Keratinocyte (primary cell): ENCODE measurements around the gene MRGPRX3. TPM values are rescaled to one million over a fixed set of nuclear protein-coding genes. Genes with fewer than 3 reads are reported as not detected.

ENCODE experiments used
- DNase-seq: peaks from one replicate; pipeline ENCODE4 v3.0.0-alpha.2; 2011; ENCODE audit warnings: low read depth, missing footprints, low spot score
- FAIRE-seq: peaks from 2 replicates; lab custom pipeline; 2011; peaks lifted over from hg19 to GRCh38; lab: Jason Lieb, UNC
- H2AFZ ChIP-seq: 2 replicates; pipeline ENCODE4 v1.6.0; 2012; ENCODE audit warnings: low read length, control low read depth, inconsistent platforms; ENCODE audit not compliant: control insufficient read depth
- H3K27ac ChIP-seq: 2 replicates; pipeline ENCODE4 v1.5.1; 2011; ENCODE audit warnings: low read length; ENCODE audit not compliant: control insufficient read depth, insufficient read depth
- H3K27me3 ChIP-seq: 3 replicates; pipeline ENCODE4 v1.6.0; 2011; ENCODE audit warnings: low read length; ENCODE audit not compliant: control insufficient read depth, insufficient read depth; ENCODE audit errors: extremely low read depth
- H3K36me3 ChIP-seq, 2 experiments: 2 replicates in 1 of 2; 3 replicates in 1 of 2; pipeline ENCODE4 v1.5.1; 2011; ENCODE audit warnings: low read length in 2 of 2, mild to moderate bottlenecking in 1 of 2; ENCODE audit not compliant: control insufficient read depth in 2 of 2, insufficient read depth in 2 of 2; ENCODE audit errors: extremely low read depth in 1 of 2
- H3K4me1 ChIP-seq: 3 replicates; pipeline ENCODE4 v1.5.1; 2011; ENCODE audit warnings: low read length; ENCODE audit not compliant: control insufficient read depth, insufficient read depth; ENCODE audit errors: extremely low read depth
- H3K4me2 ChIP-seq: 3 replicates; pipeline ENCODE4 v1.6.0; 2011; ENCODE audit warnings: low read depth, low read length; ENCODE audit not compliant: control insufficient read depth, insufficient read depth; ENCODE audit errors: extremely low read depth
- H3K4me3 ChIP-seq, 3 experiments: fragments of 200-600 bp in 1 of 3; sonication (generic) in 1 of 3; 2 replicates in 2 of 3; 3 replicates in 1 of 3; pipeline ENCODE4 v1.5.1; 2011 to 2016; ENCODE audit warnings: low read length in 3 of 3, mild to moderate bottlenecking in 3 of 3, control low read depth in 2 of 3, inconsistent platforms in 1 of 3, low read depth in 1 of 3, mixed read lengths in 1 of 3, mixed run types in 1 of 3, moderate library complexity in 1 of 3; ENCODE audit not compliant: control insufficient read depth in 2 of 3, insufficient read depth in 2 of 3; ENCODE audit errors: extremely low read depth in 1 of 3
- H3K79me2 ChIP-seq: 2 replicates; pipeline ENCODE4 v1.6.0; 2012; ENCODE audit warnings: low read length; ENCODE audit not compliant: control insufficient read depth, insufficient read depth
- H3K9ac ChIP-seq: 3 replicates; pipeline ENCODE4 v1.6.0; 2011; ENCODE audit warnings: low read length; ENCODE audit not compliant: control insufficient read depth, insufficient read depth; ENCODE audit errors: extremely low read depth
- H3K9me1 ChIP-seq: 3 replicates; pipeline ENCODE4 v1.6.0; 2011; ENCODE audit warnings: low read length; ENCODE audit not compliant: control insufficient read depth, insufficient read depth; ENCODE audit errors: extremely low read depth
- H3K9me3 ChIP-seq: 2 replicates; pipeline ENCODE4 v1.5.1; 2012; ENCODE audit warnings: low read depth, low read length; ENCODE audit not compliant: control insufficient read depth
- H4K20me1 ChIP-seq: 3 replicates; pipeline ENCODE4 v1.6.0; 2011; ENCODE audit warnings: low read length; ENCODE audit not compliant: control insufficient read depth, insufficient read depth; ENCODE audit errors: extremely low read depth
- CTCF ChIP-seq, 3 experiments: IDR thresholded peaks in 1 of 3; conservative IDR thresholded peaks in 1 of 3; optimal IDR thresholded peaks in 1 of 3; 2 replicates in 2 of 3; 3 replicates in 1 of 3; pipeline versions ENCODE3 to v1.5.1; 2011; ENCODE audit warnings: low read length in 3 of 3, mild to moderate bottlenecking in 3 of 3, moderate library complexity in 2 of 3, control low read depth in 1 of 3, inconsistent platforms in 1 of 3; ENCODE audit not compliant: insufficient read depth in 2 of 3; ENCODE audit errors: extremely low read depth in 1 of 3
- EZH2 ChIP-seq: IDR thresholded peaks from one replicate; pipeline ENCODE4 v1.6.1; 2012; ENCODE audit warnings: inconsistent platforms, mild to moderate bottlenecking, low read length, moderate library complexity
- dilution Hi-C: fragments of 300-500 bp; cut with MboI; formaldehyde crosslinking; loops from one replicate; pipeline ENCODE4 v1.7.0; 2020; ENCODE audit warnings: low sequenced_read_pairs; ENCODE audit not compliant: extremely low pct_ligation_motif_present
- polyA plus RNA-seq, 5 experiments: library from polyadenylated mRNA; depleted of rRNA in 3 of 5; stranded (reverse) in 3 of 5; stranded (forward) in 1 of 5; unstranded in 1 of 5; fragments of >200 nt; gene quantifications; 1 replicate in 1 of 5; 2 replicates in 3 of 5; 3 replicates in 1 of 5; pipeline versions ENCODE4 v1.2.1 to v1.2.3, GENCODE V29; 2011 to 2012; ENCODE audit warnings: missing spikeins in 2 of 5, low read depth in 1 of 5, low replicate concordance in 1 of 5

Gene MRGPRX3
- polyA plus RNA-seq, 1 donor (not counting 4 experiments of a cell fraction or from before 2014, with no cell fraction given), result 2.9 TPM

- no peak overlapping the region for H3K9ac ChIP-seq
- peaks cover 2% of the 10 kb centered on the region for H3K4me1 ChIP-seq
- no peaks in the 10 kb centered on the region for H4K20me1 ChIP-seq
- peaks cover 15 to 18% of the 10 kb centered on the region in 2 experiments for H3K36me3 ChIP-seq
- no peak for TF ChIP-seq CTCF (optimal IDR thresholded peaks at IDR 0.05 in 1 of 3, IDR thresholded peaks at IDR 0.05 in 1 of 3, conservative IDR thresholded peaks at IDR 0.05 in 1 of 3; ENCODE audit: extremely low read depth in 1 of 3, insufficient read depth in 2 of 3, low read length in 3 of 3)
- TF ChIP-seq EZH2, result no peak
- H3K4me3 ChIP-seq, result no peak overlapping the region
- dilution Hi-C loops, result no loop called here
- H3K9me1 ChIP-seq, result no peaks in the 10 kb centered on the region
- no peak overlapping the region for H3K27ac ChIP-seq
- H3K79me2 ChIP-seq, result no peaks in the 10 kb centered on the region
- DNase-seq, result no peak
- H3K27me3 ChIP-seq, result no peaks in the 10 kb centered on the region
- H3K9me3 ChIP-seq, result no peaks in the 10 kb centered on the region
- no peak overlapping the region for H2AFZ ChIP-seq
- no peak overlapping the region for H3K4me2 ChIP-seq
- FAIRE-seq, result no peak
These were observed 43.4 kb upstream of the MRGPRX3 start for GRCh38 chr11:18088966-18089365.

GRCh38 chr11:18091731-18092130 is 40.6 kb upstream of the MRGPRX3 start:
- Histone ChIP-seq H3K4me2 (no peak overlapping the region), H3K4me1 (peaks cover 2% of the 10 kb centered on the region), H3K27ac (no peak overlapping the region), H4K20me1 (no peaks in the 10 kb centered on the region), H3K27me3 (no peaks in the 10 kb centered on the region), H3K9ac (no peak overlapping the region), H3K9me3 (no peaks in the 10 kb centered on the region), H3K4me3 (no peak overlapping the region), H3K79me2 (no peaks in the 10 kb centered on the region), H3K9me1 (no peaks in the 10 kb centered on the region), H3K36me3 (peaks cover 12 to 24% of the 10 kb centered on the region in 2 experiments), H2AFZ (no peak overlapping the region)
- DNase-seq (no peak), FAIRE-seq (no peak)
- TF ChIP-seq CTCF (optimal IDR thresholded peaks at IDR 0.05 in 1 of 3, IDR thresholded peaks at IDR 0.05 in 1 of 3, conservative IDR thresholded peaks at IDR 0.05 in 1 of 3; ENCODE audit: extremely low read depth in 1 of 3, insufficient read depth in 2 of 3, low read length in 3 of 3) (no peak), EZH2 (no peak)
- dilution Hi-C loops, result no loop called here
